Ovary (tissue), 3 donors: Measurements from ENCODE around the gene DENND1A.

Experiments
- EP300 ChIP-seq: sonication (generic); formaldehyde crosslinking; IDR thresholded peaks from one replicate; pipeline ENCODE4 v1.6.1; 2017; ENCODE audit warnings: antibody characterized with exemption
- POLR2A ChIP-seq: fragments of 450-650 bp; IDR thresholded peaks from one replicate; pipeline ENCODE4 v1.6.1; 2017; ENCODE audit warnings: antibody characterized with exemption, mild to moderate bottlenecking, moderate library complexity
- TF ChIP-seq, protein P1 (sequence below), 3 donors: fragments of 450-650 bp in 2 of 3; fragments of 200-600 bp in 1 of 3; IDR thresholded peaks; one replicate each; pipeline versions ENCODE4 v1.5.1 to v1.8.0; 2016 to 2022; ENCODE audit warnings: antibody characterized with exemption in 3 of 3, mild to moderate bottlenecking in 1 of 3
- donor health status: DM: no; HTN: no; CAD: no.

DNA sequence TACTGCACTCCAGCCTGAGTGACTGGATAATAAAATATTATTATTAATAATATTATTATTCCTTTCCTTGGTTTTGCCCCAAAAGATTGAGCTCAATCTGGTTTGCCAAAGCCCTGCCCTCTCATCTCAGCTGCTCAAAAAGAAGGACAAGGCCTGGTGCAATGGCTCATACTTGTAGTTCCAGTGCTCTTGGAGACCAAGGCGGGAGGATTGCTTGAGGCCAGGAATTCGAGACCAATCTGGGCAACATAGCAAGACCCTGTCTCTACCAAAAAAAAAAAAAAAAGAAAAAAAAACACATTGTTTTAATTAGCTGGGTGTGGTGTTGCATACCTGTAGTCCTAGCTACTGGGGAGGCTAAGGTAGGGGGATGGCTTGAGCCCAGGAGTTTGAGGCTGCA, 13.7 kb upstream of the DENND1A start:
- TF ChIP-seq, protein P1, sequence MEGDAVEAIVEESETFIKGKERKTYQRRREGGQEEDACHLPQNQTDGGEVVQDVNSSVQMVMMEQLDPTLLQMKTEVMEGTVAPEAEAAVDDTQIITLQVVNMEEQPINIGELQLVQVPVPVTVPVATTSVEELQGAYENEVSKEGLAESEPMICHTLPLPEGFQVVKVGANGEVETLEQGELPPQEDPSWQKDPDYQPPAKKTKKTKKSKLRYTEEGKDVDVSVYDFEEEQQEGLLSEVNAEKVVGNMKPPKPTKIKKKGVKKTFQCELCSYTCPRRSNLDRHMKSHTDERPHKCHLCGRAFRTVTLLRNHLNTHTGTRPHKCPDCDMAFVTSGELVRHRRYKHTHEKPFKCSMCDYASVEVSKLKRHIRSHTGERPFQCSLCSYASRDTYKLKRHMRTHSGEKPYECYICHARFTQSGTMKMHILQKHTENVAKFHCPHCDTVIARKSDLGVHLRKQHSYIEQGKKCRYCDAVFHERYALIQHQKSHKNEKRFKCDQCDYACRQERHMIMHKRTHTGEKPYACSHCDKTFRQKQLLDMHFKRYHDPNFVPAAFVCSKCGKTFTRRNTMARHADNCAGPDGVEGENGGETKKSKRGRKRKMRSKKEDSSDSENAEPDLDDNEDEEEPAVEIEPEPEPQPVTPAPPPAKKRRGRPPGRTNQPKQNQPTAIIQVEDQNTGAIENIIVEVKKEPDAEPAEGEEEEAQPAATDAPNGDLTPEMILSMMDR (IDR thresholded peaks at IDR 0.05), result no peak
- TF ChIP-seq EP300 (no peak), POLR2A (no peak)
